DND-41 (cell line): ENCODE measurements around the gene NXN.

Experiments used
- ATAC-seq: fragments of 200-7000 bp; cut with Tn5 transposase; 3 replicates; pipeline ENCODE4 v1.9.1; 2021; ENCODE audit warnings: low read depth; ENCODE audit not compliant: insufficient read depth
- DNase-seq: peaks from one replicate; pipeline ENCODE4 v3.0.0-alpha.2; 2020
- H2AFZ ChIP-seq: 2 replicates; pipeline ENCODE4 v1.6.0; 2012; ENCODE audit warnings: low read depth, low read length
- H3K27ac ChIP-seq: 2 replicates; pipeline ENCODE4 v1.5.1; 2012; ENCODE audit warnings: low read length, inconsistent platforms
- H3K27me3 ChIP-seq: fragments of 200-600 bp; sonication (generic); 2 replicates; pipeline ENCODE4 v1.6.0; 2012; ENCODE audit warnings: low read length, mild to moderate bottlenecking, inconsistent platforms; ENCODE audit not compliant: insufficient read depth, poor library complexity
- H3K36me3 ChIP-seq: 2 replicates; pipeline ENCODE4 v1.5.1; 2012; ENCODE audit warnings: low read length, inconsistent platforms; ENCODE audit not compliant: insufficient read depth
- H3K4me1 ChIP-seq: 2 replicates; pipeline ENCODE4 v1.5.1; 2012; ENCODE audit warnings: mild to moderate bottlenecking, low read length; ENCODE audit not compliant: insufficient read depth
- H3K4me2 ChIP-seq: 2 replicates; pipeline ENCODE4 v1.6.0; 2012; ENCODE audit warnings: mild to moderate bottlenecking, moderate library complexity, low read length, inconsistent platforms; ENCODE audit not compliant: insufficient read depth
- H3K4me3 ChIP-seq, 2 experiments: fragments of 200-600 bp in 1 of 2; shearing (Covaris generic) in 1 of 2; 2 replicates each; pipeline ENCODE4 v1.5.1; 2012 to 2016; ENCODE audit warnings: inconsistent platforms in 2 of 2, low read length in 2 of 2, mild to moderate bottlenecking in 2 of 2, low read depth in 1 of 2, moderate library complexity in 1 of 2
- H3K79me2 ChIP-seq: 2 replicates; pipeline ENCODE4 v1.6.0; 2012; ENCODE audit warnings: low read length, inconsistent platforms; ENCODE audit not compliant: insufficient read depth
- H3K9ac ChIP-seq: 2 replicates; pipeline ENCODE4 v1.6.0; 2012; ENCODE audit warnings: low read depth, mild to moderate bottlenecking, inconsistent platforms, low read length, moderate library complexity
- H3K9me3 ChIP-seq: 2 replicates; pipeline ENCODE4 v1.5.1; 2012; ENCODE audit warnings: low read length, moderate library complexity, mild to moderate bottlenecking, inconsistent platforms; ENCODE audit not compliant: insufficient read depth, severe bottlenecking
- H4K20me1 ChIP-seq: 2 replicates; pipeline ENCODE4 v1.6.0; 2012; ENCODE audit warnings: low read length; ENCODE audit not compliant: insufficient read depth
- EZH2 ChIP-seq: IDR thresholded peaks from 3 replicates; pipeline ENCODE4 v1.6.1; 2012; ENCODE audit warnings: borderline replicate concordance, low read depth, mild to moderate bottlenecking, moderate library complexity, low read length, inconsistent platforms; ENCODE audit not compliant: severe bottlenecking
- TF ChIP-seq, protein P1 (sequence below): IDR thresholded peaks from 2 replicates; pipeline ENCODE4 v1.5.1; 2012; ENCODE audit warnings: borderline replicate concordance, low read length, moderate library complexity, mild to moderate bottlenecking; ENCODE audit not compliant: poor library complexity, severe bottlenecking; ENCODE audit errors: extremely low read depth

NXN gene

DNA sequence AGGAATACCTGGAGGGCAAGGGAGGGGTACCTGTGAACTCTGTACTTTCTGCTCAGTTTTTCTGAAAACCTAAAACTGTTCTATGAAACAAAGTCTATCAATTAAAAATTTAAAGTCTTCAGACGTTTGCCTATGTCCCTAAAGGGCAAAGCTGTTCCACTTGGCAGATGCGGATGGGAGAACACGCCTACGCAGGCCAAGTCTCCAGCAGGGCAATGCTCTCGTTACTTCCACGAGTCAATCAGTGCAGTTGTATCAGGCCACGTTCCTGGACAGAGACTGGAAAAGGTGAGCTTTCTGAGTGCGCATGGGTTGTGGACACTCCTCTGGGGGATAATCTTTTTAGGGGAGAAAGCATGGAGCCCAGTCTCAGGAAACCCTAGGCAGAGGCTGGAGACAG is 86.6 kb downstream of the NXN start:
- H3K9me3 ChIP-seq = no peaks in the 10 kb centered on the region
- no peak for TF ChIP-seq EZH2
- TF ChIP-seq, protein P1, sequence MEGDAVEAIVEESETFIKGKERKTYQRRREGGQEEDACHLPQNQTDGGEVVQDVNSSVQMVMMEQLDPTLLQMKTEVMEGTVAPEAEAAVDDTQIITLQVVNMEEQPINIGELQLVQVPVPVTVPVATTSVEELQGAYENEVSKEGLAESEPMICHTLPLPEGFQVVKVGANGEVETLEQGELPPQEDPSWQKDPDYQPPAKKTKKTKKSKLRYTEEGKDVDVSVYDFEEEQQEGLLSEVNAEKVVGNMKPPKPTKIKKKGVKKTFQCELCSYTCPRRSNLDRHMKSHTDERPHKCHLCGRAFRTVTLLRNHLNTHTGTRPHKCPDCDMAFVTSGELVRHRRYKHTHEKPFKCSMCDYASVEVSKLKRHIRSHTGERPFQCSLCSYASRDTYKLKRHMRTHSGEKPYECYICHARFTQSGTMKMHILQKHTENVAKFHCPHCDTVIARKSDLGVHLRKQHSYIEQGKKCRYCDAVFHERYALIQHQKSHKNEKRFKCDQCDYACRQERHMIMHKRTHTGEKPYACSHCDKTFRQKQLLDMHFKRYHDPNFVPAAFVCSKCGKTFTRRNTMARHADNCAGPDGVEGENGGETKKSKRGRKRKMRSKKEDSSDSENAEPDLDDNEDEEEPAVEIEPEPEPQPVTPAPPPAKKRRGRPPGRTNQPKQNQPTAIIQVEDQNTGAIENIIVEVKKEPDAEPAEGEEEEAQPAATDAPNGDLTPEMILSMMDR = no peak
- H3K36me3 ChIP-seq = no peaks in the 10 kb centered on the region
- H3K4me1 ChIP-seq = peaks cover 7% of the 10 kb centered on the region; the same call in 1 of the 2 replicates
- no peaks in the 10 kb centered on the region; the same call in 1 of the 2 replicates for H4K20me1 ChIP-seq
- DNase-seq = no peak
- no peak overlapping the region for H3K4me2 ChIP-seq
- no peak overlapping the region for H3K27ac ChIP-seq
- H3K79me2 ChIP-seq = no peaks in the 10 kb centered on the region
- ATAC-seq = no peak
- H3K27me3 ChIP-seq = no peaks in the 10 kb centered on the region
- H2AFZ ChIP-seq = no peak overlapping the region
- no peak overlapping the region for H3K4me3 ChIP-seq
- no peak overlapping the region for H3K9ac ChIP-seq

DNA sequence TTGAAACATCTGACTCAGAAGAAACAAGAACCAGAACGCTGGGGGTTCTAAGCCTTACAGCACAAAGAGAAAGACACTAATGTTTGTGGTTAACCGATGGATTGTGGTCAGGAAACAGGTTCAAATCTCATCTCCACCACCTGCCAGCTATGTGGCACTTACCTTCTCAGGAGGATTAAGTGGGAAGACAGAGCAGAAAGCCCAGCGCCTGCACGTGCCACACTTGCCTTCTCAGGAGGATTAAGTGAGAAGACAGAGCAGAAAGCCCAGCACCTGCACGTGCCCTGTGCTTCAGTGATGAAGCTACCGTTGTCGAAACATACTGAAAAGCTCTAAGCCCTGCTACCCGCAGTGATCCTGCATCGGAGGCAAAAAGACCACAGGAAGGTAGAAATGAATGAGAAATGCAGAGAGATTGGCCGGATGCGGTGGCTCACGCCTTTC is 90.6 kb downstream of the NXN start:
- H3K27me3 ChIP-seq = no peaks in the 10 kb centered on the region
- H4K20me1 ChIP-seq = no peaks in the 10 kb centered on the region; the same call in 1 of the 2 replicates
- H3K79me2 ChIP-seq = no peaks in the 10 kb centered on the region
- H2AFZ ChIP-seq = no peak overlapping the region
- TF ChIP-seq, protein P1 = no peak
- no peak for TF ChIP-seq EZH2
- peaks cover 7% of the 10 kb centered on the region; the same call in 1 of the 2 replicates for H3K4me1 ChIP-seq
- H3K27ac ChIP-seq = no peak overlapping the region
- H3K9me3 ChIP-seq = no peaks in the 10 kb centered on the region
- ATAC-seq (peak; percentile 91), DNase-seq (peak; percentile 74)
- H3K4me2 ChIP-seq = no peak overlapping the region
- H3K36me3 ChIP-seq = no peaks in the 10 kb centered on the region
- no peak overlapping the region for H3K4me3 ChIP-seq
- no peak overlapping the region for H3K9ac ChIP-seq

- no peak overlapping the region for H3K4me2 ChIP-seq
- no peaks in the 10 kb centered on the region for H3K36me3 ChIP-seq
- no peaks in the 10 kb centered on the region for H3K9me3 ChIP-seq
- no peak overlapping the region for H3K27ac ChIP-seq
- TF ChIP-seq, protein P1 = no peak
- no peak for TF ChIP-seq EZH2
- H3K4me1 ChIP-seq = peaks cover 7% of the 10 kb centered on the region; the same call in 1 of the 2 replicates
- no peaks in the 10 kb centered on the region; the same call in 1 of the 2 replicates for H4K20me1 ChIP-seq
- H3K79me2 ChIP-seq = no peaks in the 10 kb centered on the region
- H3K4me3 ChIP-seq = no peak overlapping the region
- H3K9ac ChIP-seq = no peak overlapping the region
- H3K27me3 ChIP-seq = no peaks in the 10 kb centered on the region
- ATAC-seq = no peak
- no peak for DNase-seq
- no peak overlapping the region for H2AFZ ChIP-seq
These were observed 91.9 kb downstream of the NXN start for GRCh38 chr17:887551-888209.
